Breast epithelium (tissue), 4 donors: Measurements from ENCODE around the gene PRKG1. TPM values are rescaled to one million over a fixed set of nuclear protein-coding genes. Genes with fewer than 3 reads are reported as not detected.

Source experiments
- DNase-seq, 2 donors: peaks; one replicate each; pipeline ENCODE4 v3.0.0-alpha.2; 2019; ENCODE audit warnings: low spot score in 2 of 2
- H3K27ac ChIP-seq, 2 donors: fragments of 200-600 bp; sonication (generic) in 1 of 2; one replicate each; pipeline ENCODE4 v1.5.1; 2016 to 2019; ENCODE audit warnings: mild to moderate bottlenecking in 1 of 2
- H3K27me3 ChIP-seq, 2 donors: fragments of 200-600 bp; sonication (generic) in 1 of 2; one replicate each; pipeline versions ENCODE4 v1.5.1 to v1.6.0; 2017 to 2019; ENCODE audit warnings: control low read depth in 1 of 2, mild to moderate bottlenecking in 1 of 2
- H3K36me3 ChIP-seq: fragments of 200-600 bp; one replicate; pipeline ENCODE4 v1.5.1; 2019
- H3K4me1 ChIP-seq, 2 donors: fragments of 200-600 bp; sonication (generic); one replicate each; pipeline ENCODE4 v1.5.1; 2016 to 2019; ENCODE audit warnings: control low read depth in 1 of 2
- H3K4me3 ChIP-seq, 3 donors: fragments of 200-600 bp; sonication (generic); 1 replicate in 2 of 3; 2 replicates in 1 of 3; pipeline ENCODE4 v1.5.1; 2016 to 2019; ENCODE audit warnings: mild to moderate bottlenecking in 3 of 3, moderate library complexity in 2 of 3
- H3K9me3 ChIP-seq, 2 donors: fragments of 200-600 bp; sonication (generic) in 1 of 2; one replicate each; pipeline ENCODE4 v1.5.1; 2016 to 2019; ENCODE audit warnings: control low read depth in 1 of 2
- CTCF ChIP-seq, 3 donors: fragments of 450-650 bp; IDR thresholded peaks; one replicate each; pipeline ENCODE4 v1.5.1; 2016 to 2017; ENCODE audit warnings: antibody characterized with exemption in 3 of 3, mild to moderate bottlenecking in 3 of 3, moderate library complexity in 3 of 3
- POLR2A ChIP-seq: fragments of 450-650 bp; IDR thresholded peaks from one replicate; pipeline ENCODE4 v1.6.1; 2016; ENCODE audit warnings: antibody characterized with exemption, mild to moderate bottlenecking, moderate library complexity
- POLR2AphosphoS5 ChIP-seq, 3 donors: sonication (generic); formaldehyde crosslinking; IDR thresholded peaks; one replicate each; pipeline ENCODE4 v1.6.1; 2017; ENCODE audit warnings: antibody characterized with exemption in 3 of 3
- intact Hi-C: fragments of 100-400 bp; cut with DNase I; formaldehyde crosslinking; loops from one replicate; pipeline ENCODE4 v1.15.1; 2023; ENCODE audit warnings: low total_unique reads
- total RNA-seq, 3 donors: library from RNA; depleted of rRNA; stranded (reverse); fragments of >200 nt; gene quantifications; one replicate each; pipeline ENCODE4 v1.1.0, GENCODE V29; 2016

The PRKG1 gene
- total RNA-seq, 3 donors from 2014 or later = 10.9 to 36.9 (median 19.7) TPM

GRCh38 chr10:51905032-51905431 is 830.7 kb downstream of the PRKG1 start:
- H3K27me3 ChIP-seq = no peaks in the 10 kb centered on the region

DNA sequence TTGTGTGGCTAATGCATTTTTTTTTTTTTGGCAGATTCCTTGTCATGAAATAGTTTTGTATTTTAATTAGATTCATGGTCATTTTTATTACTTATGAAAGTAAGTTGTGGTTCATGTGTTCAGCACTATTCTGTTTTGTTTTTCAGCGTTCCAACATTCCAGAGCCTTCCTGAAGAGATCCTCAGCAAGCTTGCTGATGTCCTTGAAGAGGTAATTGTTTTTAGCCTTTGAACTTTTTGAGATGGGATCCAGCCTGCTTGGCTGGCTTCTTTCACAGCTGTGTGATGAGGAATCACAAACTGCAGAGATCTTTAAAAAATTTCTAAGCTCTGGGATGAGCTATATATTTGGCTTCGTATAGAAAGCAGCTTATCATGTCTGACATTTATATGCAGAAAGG is 833.1 kb downstream of the PRKG1 start:
- Histone ChIP-seq H3K27me3 (no peaks in the 10 kb centered on the region), H3K9me3 (no peaks in the 10 kb centered on the region), H3K36me3 (no peaks in the 10 kb centered on the region), H3K27ac (no peak overlapping the region), H3K4me1 (no peaks in the 10 kb centered on the region), H3K4me3 (no peak overlapping the region)
- TF ChIP-seq POLR2AphosphoS5 (IDR thresholded peaks at IDR 0.05) (no peak), CTCF (IDR thresholded peaks at IDR 0.05) (no peak), POLR2A (no peak)
- intact Hi-C loops = no loop called here
- no peak for DNase-seq

More at GRCh38 chr10:51905032-51905431, 830.7 kb downstream of the PRKG1 start:
- Histone ChIP-seq H3K27ac (no peak overlapping the region), H3K9me3 (no peaks in the 10 kb centered on the region), H3K36me3 (no peaks in the 10 kb centered on the region), H3K4me3 (no peak overlapping the region), H3K4me1 (no peaks in the 10 kb centered on the region)
- no peak for DNase-seq
- intact Hi-C loops = no loop called here
- TF ChIP-seq CTCF (IDR thresholded peaks at IDR 0.05) = no peak
- TF ChIP-seq POLR2A = no peak
- no peak for TF ChIP-seq POLR2AphosphoS5 (IDR thresholded peaks at IDR 0.05)

DNA sequence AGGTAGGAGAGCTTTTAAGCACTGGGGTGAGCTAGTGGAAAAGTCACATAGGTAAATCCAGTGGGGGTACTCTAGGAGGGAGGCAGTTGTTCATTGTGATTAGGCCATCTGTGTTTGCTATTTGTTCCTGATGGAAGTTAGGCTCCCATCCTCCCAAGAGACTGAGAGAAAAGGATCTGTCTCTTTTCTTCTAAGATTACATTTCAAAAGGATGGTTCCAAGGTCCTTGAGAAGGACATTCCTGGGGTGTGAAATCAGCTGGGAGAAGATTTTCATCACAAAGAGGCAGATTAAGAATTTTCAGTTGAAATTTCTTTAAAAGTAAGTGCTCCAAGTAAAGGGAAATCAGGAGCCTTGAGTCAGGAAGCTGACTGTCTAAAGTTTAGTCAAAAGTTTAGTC is 835.9 kb downstream of the PRKG1 start:
- Histone ChIP-seq H3K4me1 (no peaks in the 10 kb centered on the region), H3K27ac (peak overlapping the region in 1 of 2 donors; percentile 2), H3K27me3 (no peaks in the 10 kb centered on the region), H3K4me3 (no peak overlapping the region), H3K9me3 (no peaks in the 10 kb centered on the region), H3K36me3 (no peaks in the 10 kb centered on the region)
- intact Hi-C loops = no loop called here
- TF ChIP-seq CTCF (IDR thresholded peaks at IDR 0.05) (no peak), POLR2AphosphoS5 (IDR thresholded peaks at IDR 0.05) (no peak), POLR2A (no peak)
- no peak for DNase-seq

DNA sequence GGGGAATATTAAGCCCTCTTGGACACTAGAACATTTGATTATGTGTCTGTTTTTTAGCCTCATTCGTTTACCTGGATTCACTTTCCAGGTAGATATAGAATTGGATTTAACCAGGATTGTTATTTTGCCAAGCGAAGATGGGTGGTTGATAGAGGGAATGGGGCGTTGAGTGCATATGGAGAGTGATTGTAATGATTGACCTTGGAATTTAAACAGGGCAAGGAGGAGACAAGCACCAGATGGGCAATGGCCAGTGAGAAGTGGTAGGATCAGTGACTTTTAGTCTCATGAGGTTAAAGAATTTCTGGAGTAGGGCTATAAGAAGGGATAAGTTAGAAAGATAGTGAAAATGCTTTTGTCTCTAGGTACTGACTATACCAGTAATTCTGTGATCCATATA is 836.3 kb downstream of the PRKG1 start:
- Histone ChIP-seq H3K4me1 (no peaks in the 10 kb centered on the region), H3K27me3 (no peaks in the 10 kb centered on the region), H3K27ac (no peak overlapping the region), H3K4me3 (no peak overlapping the region), H3K36me3 (no peaks in the 10 kb centered on the region), H3K9me3 (no peaks in the 10 kb centered on the region)
- intact Hi-C loops = no loop called here
- no peak for TF ChIP-seq CTCF (IDR thresholded peaks at IDR 0.05)
- DNase-seq = no peak

- no peaks in the 10 kb centered on the region for H3K9me3 ChIP-seq
- H3K36me3 ChIP-seq = no peaks in the 10 kb centered on the region
- no peak for DNase-seq
- H3K27ac ChIP-seq = no peak overlapping the region
- no peaks in the 10 kb centered on the region for H3K27me3 ChIP-seq
- no peaks in the 10 kb centered on the region for H3K4me1 ChIP-seq
- TF ChIP-seq CTCF (IDR thresholded peaks at IDR 0.05) = no peak
- intact Hi-C loops = no loop called here
- no peak overlapping the region for H3K4me3 ChIP-seq
These were observed 837.4 kb downstream of the PRKG1 start for GRCh38 chr10:51911723-51912122.
